Loucy (cell line): ENCODE measurements around the gene TTLL7.

Experiments used
- EZH2phosphoT487 ChIP-seq: fragments of 200-600 bp; IDR thresholded peaks from 2 replicates; pipeline ENCODE4 v1.6.1; 2018; ENCODE audit warnings: antibody characterized with exemption, mild to moderate bottlenecking, moderate library complexity, borderline replicate concordance
- TF ChIP-seq, protein P1 (sequence below): fragments of 200-600 bp; sonication (generic); conservative IDR thresholded peaks from 2 replicates; pipeline ENCODE4 v1.5.1; 2014; ENCODE audit warnings: mild to moderate bottlenecking, antibody characterized with exemption, low read length

- TF ChIP-seq, protein P1, sequence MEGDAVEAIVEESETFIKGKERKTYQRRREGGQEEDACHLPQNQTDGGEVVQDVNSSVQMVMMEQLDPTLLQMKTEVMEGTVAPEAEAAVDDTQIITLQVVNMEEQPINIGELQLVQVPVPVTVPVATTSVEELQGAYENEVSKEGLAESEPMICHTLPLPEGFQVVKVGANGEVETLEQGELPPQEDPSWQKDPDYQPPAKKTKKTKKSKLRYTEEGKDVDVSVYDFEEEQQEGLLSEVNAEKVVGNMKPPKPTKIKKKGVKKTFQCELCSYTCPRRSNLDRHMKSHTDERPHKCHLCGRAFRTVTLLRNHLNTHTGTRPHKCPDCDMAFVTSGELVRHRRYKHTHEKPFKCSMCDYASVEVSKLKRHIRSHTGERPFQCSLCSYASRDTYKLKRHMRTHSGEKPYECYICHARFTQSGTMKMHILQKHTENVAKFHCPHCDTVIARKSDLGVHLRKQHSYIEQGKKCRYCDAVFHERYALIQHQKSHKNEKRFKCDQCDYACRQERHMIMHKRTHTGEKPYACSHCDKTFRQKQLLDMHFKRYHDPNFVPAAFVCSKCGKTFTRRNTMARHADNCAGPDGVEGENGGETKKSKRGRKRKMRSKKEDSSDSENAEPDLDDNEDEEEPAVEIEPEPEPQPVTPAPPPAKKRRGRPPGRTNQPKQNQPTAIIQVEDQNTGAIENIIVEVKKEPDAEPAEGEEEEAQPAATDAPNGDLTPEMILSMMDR, result no peak
- TF ChIP-seq EZH2phosphoT487, result no peak
Observed at GRCh38 chr1:84001501-84001900, 2.6 kb upstream of the TTLL7 start.
